Cardiac fibroblast (primary cell): ENCODE results near the gene CFP.

Experiments
- DNase-seq, 2 donors: peaks; one replicate each; pipeline versions ENCODE4 v3.0.0 to v3.0.0-alpha.2; 2010; ENCODE audit warnings: low read depth in 2 of 2
- H3K4me3 ChIP-seq, 2 donors: replicated peaks in 1 of 2; 1 replicate in 1 of 2; 2 replicates in 1 of 2; pipeline ENCODE4 v1.5.1; 2011; ENCODE audit warnings: low read depth in 2 of 2, low read length in 2 of 2, mild to moderate bottlenecking in 2 of 2, moderate library complexity in 1 of 2
- CTCF ChIP-seq: IDR thresholded peaks from one replicate; pipeline ENCODE4 v1.5.1; 2011; ENCODE audit warnings: low read depth, mild to moderate bottlenecking, low read length, inconsistent platforms

CFP gene

GRCh38 chrX:47614618-47615017 lies 15.1 kb downstream of the CFP start:
- no peak for TF ChIP-seq CTCF
- DNase-seq: no peak
- H3K4me3 ChIP-seq: no peak overlapping the region

- DNase-seq: no peak
- no peak for TF ChIP-seq CTCF
- H3K4me3 ChIP-seq: no peak overlapping the region
Observed at GRCh38 chrX:47613082-47613481, 16.6 kb downstream of the CFP start.

- no peak overlapping the region for H3K4me3 ChIP-seq
- no peak for DNase-seq
- no peak for TF ChIP-seq CTCF
Observed at GRCh38 chrX:47612418-47612817, 17.3 kb downstream of the CFP start.

GRCh38 chrX:47611926-47612325 lies 17.8 kb downstream of the CFP start:
- no peak overlapping the region for H3K4me3 ChIP-seq
- no peak for DNase-seq
- no peak for TF ChIP-seq CTCF

GRCh38 chrX:47611489-47611888 lies 18.2 kb downstream of the CFP start:
- no peak for DNase-seq
- H3K4me3 ChIP-seq: no peak overlapping the region
- TF ChIP-seq CTCF: no peak

GRCh38 chrX:47610511-47610910 lies 19.2 kb downstream of the CFP start:
- peak; percentile 8 to 52 for DNase-seq
- TF ChIP-seq CTCF: no peak

GRCh38 chrX:47608130-47608810 lies 21.5 kb downstream of the CFP start:
- no peak for TF ChIP-seq CTCF
- no peak overlapping the region for H3K4me3 ChIP-seq
- peak in 1 of 2 donors; percentile 16 for DNase-seq

More at GRCh38 chrX:47610511-47610910, 19.2 kb downstream of the CFP start:
- no peak overlapping the region for H3K4me3 ChIP-seq
